SKM-1 treated with dmso at 0.1 percent for 144 hours (cell line): ENCODE measurements around the gene CDH22.

Experiments
- DNase-seq: peaks from one replicate; lab custom pipeline; 2025; ENCODE audit not compliant: unreplicated experiment; lab: John Stamatoyannopoulos, UW

CDH22 gene

GRCh38 chr20:46217583-46217982 is 90.7 kb downstream of the CDH22 start:
- DNase-seq: no peak

- DNase-seq: no peak
Measured at GRCh38 chr20:46216770-46217464, 91.4 kb downstream of the CDH22 start.

GRCh38 chr20:46215913-46216707 is 92.2 kb downstream of the CDH22 start:
- DNase-seq: no peak

- no peak for DNase-seq
Measured at GRCh38 chr20:46214824-46215488, 93.3 kb downstream of the CDH22 start.

- DNase-seq: no peak
Measured at GRCh38 chr20:46213946-46214823, 94.1 kb downstream of the CDH22 start.

- no peak for DNase-seq
Measured at GRCh38 chr20:46212876-46213275, 95.4 kb downstream of the CDH22 start.

GRCh38 chr20:46212252-46212651 is 96.0 kb downstream of the CDH22 start:
- no peak for DNase-seq

GRCh38 chr20:46211331-46211722 is 97.0 kb downstream of the CDH22 start:
- no peak for DNase-seq

- no peak for DNase-seq
Measured at GRCh38 chr20:46210672-46211330, 97.5 kb downstream of the CDH22 start.

GRCh38 chr20:46209930-46210671 is 98.2 kb downstream of the CDH22 start:
- no peak for DNase-seq

GRCh38 chr20:46207793-46208192 is 100.5 kb downstream of the CDH22 start:
- no peak for DNase-seq

GRCh38 chr20:46206992-46207549 is 101.2 kb downstream of the CDH22 start:
- DNase-seq: no peak

- DNase-seq: peak; percentile 98
Measured at GRCh38 chr20:46206025-46206424, 102.3 kb downstream of the CDH22 start.

GRCh38 chr20:46205349-46205748 is 102.9 kb downstream of the CDH22 start:
- peak; percentile 28 for DNase-seq

- no peak for DNase-seq
Measured at GRCh38 chr20:46204594-46205186, 103.6 kb downstream of the CDH22 start.

- no peak for DNase-seq
Measured at GRCh38 chr20:46203510-46203837, 104.8 kb downstream of the CDH22 start.

- no peak for DNase-seq
Measured at GRCh38 chr20:46202766-46203509, 105.4 kb downstream of the CDH22 start.
